GM15510 (cell line): ENCODE results near the gene MAP3K20.

Experiments
- POLR2A ChIP-seq: IDR thresholded peaks from 3 replicates; pipeline ENCODE4 v1.6.1; 2011; ENCODE audit warnings: borderline replicate concordance; ENCODE audit not compliant: insufficient read length; ENCODE audit errors: extremely low read depth

The MAP3K20 gene

DNA sequence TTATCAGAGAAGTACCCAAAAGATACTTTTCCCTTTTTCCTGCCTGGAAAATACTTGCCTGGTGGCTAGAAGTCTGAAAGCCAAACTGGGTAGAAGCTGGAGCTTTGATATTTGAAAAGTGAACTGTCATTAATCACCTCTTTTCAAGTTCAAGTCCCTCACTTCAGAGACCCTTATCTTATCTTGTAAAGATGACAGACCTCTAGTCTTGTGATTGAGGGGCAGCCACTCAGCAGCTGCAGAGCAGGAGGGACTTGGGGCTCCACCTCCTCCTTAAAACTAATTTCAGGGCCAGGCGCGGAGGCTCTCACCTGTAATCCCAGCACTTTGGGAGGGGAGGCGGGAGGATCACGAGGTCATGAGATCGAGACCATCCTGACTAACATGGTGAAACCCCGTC lies 214.9 kb downstream of the MAP3K20 start:
- TF ChIP-seq POLR2A, result no peak

DNA sequence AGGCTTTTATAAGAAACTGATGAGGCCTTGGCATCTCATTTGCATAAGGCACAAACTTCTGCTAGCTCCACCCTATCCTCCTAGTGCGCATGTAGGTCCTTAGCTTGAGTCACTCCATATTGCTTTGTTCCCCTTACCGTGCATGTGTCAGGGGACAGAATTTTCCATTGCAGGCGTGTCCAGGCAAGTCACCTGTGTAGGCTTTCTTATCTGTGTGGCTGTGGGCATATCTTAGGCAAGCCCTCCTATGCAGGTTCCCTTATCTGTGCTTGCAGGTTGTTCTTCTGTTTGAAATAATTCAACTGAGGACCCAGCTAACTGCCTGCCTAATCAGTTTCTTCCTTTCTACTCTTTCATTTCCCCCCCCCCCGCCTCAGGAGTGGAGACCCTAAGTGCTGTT lies 215.8 kb downstream of the MAP3K20 start:
- TF ChIP-seq POLR2A, result no peak

DNA sequence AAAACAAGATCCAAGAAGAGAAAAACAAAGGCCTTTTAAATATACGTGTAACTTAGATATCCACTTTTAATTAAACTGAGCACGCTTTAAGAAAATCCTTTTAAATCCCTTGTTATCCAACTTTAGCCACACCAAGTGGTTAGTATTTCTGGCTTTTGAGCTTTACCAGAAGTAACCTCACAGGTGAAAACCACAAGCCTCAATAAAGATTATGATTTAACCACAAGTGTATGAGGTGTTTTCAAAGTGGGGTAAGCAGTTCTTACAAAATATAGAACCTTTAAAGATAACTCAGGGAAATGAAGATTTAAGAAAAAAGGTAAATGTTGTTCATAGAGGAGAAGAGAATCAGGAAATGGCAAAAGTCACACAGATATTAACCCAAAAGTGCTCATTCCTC lies 220.6 kb downstream of the MAP3K20 start:
- TF ChIP-seq POLR2A, result no peak

DNA sequence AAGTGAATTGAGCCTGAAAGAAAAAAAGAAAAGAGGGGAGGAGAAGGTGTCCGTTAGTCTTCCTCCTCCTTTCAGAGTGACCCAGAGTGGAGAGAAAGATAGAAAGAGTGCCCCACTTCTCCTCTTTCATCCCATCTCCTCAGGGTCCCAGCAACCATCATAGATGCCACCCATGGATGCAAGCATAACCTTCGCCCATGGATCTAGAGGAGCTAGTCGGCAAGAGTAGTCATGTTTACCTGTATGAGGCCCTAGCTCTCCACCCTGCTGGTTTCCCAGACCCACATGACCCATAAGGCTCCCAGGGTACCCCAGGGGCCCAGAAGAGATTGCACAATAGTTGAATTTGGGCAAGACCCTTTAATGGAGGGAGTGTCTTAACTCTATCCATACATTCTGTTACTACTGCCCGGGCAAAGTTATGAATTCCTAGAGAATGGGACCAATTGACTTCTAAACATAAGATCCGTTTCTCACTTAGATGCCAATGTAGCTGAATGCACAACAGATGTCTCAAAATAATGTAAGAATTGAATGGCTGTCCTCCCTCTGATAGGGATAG lies 223.0 kb downstream of the MAP3K20 start:
- TF ChIP-seq POLR2A, result no peak

DNA sequence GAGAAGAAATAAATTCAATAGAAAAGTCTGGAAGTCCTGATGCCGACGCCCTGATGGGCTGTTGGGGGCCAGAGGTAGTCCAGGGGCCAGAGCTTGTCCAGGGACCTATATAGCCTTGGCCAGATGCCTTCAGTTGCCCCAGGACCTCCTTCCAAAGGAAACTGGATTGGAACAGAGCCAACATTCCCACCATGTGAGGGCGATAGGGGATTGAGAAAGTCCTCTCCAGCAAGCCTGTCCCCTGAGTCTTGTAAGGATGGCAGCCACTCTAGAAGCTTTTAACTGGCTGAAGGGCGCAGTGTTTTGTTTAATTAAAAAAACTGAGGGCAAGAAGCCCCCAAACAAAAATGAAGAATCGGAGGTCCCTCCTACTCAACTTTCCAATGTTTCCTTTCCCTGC lies 224.1 kb downstream of the MAP3K20 start:
- TF ChIP-seq POLR2A, result no peak

DNA sequence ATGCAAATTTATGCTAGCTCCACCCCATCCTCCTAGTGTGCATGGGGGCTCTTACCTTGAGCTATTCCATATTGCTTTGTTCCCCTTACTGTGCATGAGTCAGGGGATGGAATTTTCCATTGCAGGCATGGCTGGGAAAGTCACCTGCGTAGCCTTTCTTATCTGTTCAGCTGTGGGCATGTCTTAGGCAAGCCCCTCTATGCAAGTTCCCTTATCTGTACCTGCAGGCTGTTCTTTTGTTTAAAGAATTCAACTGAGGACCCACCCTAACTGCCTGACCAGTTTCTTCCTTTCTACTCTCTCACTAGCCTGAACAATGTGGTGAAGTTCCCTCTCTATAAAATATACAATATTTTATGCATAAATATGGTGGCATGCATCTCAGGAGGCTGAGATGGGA lies 224.8 kb downstream of the MAP3K20 start:
- no peak for TF ChIP-seq POLR2A

DNA sequence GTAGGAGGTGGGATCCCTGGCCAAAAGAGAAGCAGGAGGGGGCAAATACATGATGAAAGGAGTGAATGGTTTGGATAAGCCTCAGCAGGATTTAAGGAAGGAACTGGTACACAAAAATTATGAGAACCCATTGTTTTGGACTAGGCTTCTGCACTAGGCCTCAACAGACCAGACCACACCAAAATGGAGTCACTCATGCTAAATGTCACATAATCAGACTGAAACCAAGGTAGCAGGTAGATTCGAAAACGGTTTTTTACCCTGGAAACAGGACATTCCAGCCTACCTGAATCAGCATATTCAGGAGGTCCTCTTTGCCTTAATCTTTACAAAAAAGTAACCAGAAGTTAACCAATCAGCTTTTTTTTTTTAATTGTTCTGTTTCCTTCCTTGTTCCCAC lies 229.7 kb downstream of the MAP3K20 start:
- no peak for TF ChIP-seq POLR2A

DNA sequence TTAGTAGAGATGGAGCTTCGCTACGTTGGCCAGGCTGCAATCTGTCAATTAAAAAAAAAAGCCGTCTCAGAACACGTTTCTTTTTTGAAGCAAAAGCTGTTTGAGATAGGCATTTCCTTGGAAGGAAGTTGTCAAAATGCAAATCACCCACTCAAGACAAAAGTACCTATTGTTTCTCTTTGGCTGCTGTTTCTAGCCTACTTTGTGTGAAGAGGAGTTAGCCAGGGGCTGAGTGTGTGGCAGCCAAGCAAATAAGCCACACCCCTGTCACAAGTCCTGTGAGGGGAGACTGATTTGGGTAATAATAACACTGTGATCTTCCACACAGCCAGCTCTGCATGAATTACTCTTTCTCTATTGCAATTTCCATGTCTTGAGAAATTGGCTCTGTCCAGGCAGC lies 231.6 kb downstream of the MAP3K20 start:
- no peak for TF ChIP-seq POLR2A

DNA sequence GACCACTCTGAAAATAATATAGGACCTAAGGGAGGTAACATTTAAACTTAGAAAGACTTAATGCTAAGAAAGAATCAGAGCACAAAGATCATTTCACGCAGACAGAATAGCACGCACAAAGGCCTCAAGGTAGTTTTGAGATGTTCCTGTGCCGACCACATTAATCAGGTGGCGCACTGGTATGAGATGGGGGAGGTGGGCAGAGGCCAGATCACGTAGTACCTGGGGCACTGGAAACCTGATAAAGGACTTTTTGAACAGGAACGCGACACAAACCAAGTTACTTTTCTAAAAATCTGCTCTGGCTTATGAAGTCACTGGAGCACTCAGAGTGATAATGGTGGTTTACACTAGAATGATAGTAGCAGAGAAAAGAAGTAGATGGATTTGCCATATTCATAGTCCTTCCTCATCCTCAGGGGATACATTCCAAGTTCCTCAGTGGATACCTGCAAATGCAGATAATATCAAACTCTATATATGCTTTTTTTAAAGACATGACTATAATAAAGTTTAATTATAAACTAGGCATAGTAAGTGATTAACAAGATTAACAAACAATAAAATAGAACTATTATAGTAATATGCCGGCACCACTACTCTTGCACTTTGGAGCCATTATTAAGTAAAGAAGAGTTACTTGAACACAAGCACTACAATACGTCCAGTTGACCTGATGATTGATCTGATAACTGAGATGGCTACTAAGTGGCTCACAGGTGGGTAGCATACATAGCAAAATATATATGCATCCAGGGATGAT lies 236.4 kb downstream of the MAP3K20 start:
- TF ChIP-seq POLR2A, result no peak
